ENCODE measurements around the gene FOXO1.
A peak's percentile ranks its signal among the peaks of the same experiment; 100 is the strongest.

The FOXO1 gene

GRCh38 chr13:40651866-40652587 is 14.4 kb downstream of the FOXO1 start:
- no peak for TF ChIP-seq POLR2A (IDR thresholded peaks at IDR 0.05; ENCODE audit: low read depth, low read length)
- FAIRE-seq (peak; percentile 84), DNase-seq (ENCODE audit: insufficient read length) (no peak)

- FAIRE-seq (peak; percentile 85), DNase-seq (ENCODE audit: insufficient read length) (no peak)
- TF ChIP-seq TAF1 (IDR thresholded peaks at IDR 0.05; ENCODE audit: borderline replicate concordance, low read depth, low read length) (no peak), POLR2AphosphoS5 (IDR thresholded peaks at IDR 0.05; ENCODE audit: low read depth, low read length) (no peak), POLR2A (IDR thresholded peaks at IDR 0.05; ENCODE audit: low read depth, low read length) (no peak)
Observed at GRCh38 chr13:40648841-40649240, 17.6 kb downstream of the FOXO1 start.

DNA sequence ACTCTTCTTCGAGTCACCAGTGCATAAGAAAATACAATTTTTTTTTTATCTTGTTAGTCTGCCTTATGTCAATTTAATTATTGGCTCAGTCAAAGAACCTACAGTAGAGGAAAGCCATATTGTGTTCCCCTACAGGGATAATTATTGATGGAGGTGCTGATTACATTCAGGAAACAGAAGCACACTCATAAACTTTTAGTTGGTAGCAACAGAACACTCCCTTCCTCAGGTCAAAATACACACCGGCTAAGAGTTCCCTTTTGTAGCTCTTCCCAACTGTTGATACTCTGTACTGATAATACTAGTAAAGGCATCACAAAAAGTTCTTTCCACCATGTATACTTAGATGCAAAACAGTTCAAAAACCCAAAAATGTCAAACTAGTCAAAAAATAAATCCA is 18.4 kb downstream of the FOXO1 start:
- TF ChIP-seq TAF1 (IDR thresholded peaks at IDR 0.05; ENCODE audit: borderline replicate concordance, low read depth, low read length) (no peak), POLR2A (IDR thresholded peaks at IDR 0.05; ENCODE audit: low read depth, low read length) (no peak), POLR2AphosphoS5 (IDR thresholded peaks at IDR 0.05; ENCODE audit: low read depth, low read length) (no peak)
- DNase-seq (ENCODE audit: insufficient read length) (no peak), FAIRE-seq (no peak)

DNA sequence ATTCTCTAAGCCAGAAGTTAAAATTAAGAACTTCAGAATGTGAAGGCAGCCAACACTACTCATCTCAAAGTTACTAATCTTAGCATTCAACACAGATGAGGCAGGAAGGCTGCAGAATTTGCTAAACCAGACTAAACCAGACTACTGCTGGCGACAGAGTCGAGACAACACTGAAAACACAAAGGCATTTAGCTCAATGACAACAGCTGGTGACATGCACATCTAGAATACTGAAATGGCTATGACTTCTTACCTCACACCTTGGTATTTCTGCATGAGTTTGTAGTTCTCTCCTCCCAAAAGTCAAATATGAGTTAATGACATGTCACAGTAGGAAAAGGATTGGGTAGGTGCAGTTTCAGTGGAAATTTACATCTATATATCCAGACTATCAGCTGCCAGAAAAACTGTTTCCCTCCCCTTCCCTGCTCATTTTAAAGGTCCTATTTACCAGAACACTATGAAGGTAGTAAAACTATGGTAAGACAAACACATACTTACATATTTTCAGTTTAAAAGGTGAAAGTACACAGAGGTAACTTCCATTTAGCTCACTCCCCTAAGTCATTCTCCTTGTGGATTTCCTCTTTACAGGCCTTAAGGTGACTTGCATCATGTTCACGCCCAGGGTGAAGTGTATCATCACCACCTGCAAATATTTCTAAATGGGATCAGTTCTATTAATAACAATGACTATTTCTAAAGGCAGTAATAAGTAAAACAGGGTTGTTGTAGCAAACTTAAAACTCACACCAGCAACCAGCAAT is 21.4 kb downstream of the FOXO1 start:
- no peak for DNase-seq (ENCODE audit: insufficient read length)
- TF ChIP-seq POLR2A (IDR thresholded peaks at IDR 0.05; ENCODE audit: low read depth, low read length) (no peak), POLR2AphosphoS5 (IDR thresholded peaks at IDR 0.05; ENCODE audit: low read depth, low read length) (no peak), TAF1 (IDR thresholded peaks at IDR 0.05; ENCODE audit: borderline replicate concordance, low read depth, low read length) (no peak)
- FAIRE-seq: peak; percentile 38

DNA sequence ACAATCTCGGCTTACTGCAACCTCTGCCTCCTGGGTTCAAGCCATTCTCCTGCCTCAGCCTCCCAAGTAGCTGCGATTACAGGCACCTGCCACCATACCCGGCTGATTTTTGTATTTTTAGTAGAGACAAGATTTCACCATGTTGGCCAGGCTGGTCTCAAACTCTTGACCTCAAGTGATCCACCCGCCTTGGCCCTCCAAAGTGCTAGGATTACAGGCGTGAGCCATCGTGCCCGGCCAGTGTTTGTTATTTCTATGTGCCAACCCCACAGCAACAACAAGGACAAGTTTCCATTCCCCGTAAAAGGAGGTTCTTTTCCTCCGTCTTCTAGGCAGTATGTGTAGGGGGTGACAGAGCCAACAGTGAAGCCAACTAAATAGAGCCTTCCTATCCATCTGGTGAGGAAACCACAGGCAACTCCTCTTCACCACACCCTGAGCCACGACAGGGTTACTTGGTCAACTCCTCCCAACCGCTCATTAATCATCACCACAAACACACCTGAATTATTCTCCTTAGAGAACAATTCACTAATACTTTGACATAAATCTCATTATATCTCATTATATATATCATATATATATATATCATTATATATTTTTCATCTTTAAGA is 25.5 kb downstream of the FOXO1 start:
- DNase-seq (ENCODE audit: insufficient read length): no peak
- no peak for TF ChIP-seq TAF1 (IDR thresholded peaks at IDR 0.05; ENCODE audit: borderline replicate concordance, low read depth, low read length)
- TF ChIP-seq POLR2AphosphoS5 (IDR thresholded peaks at IDR 0.05; ENCODE audit: low read depth, low read length): no peak
- TF ChIP-seq POLR2A (IDR thresholded peaks at IDR 0.05; ENCODE audit: low read depth, low read length): no peak
- FAIRE-seq: no peak

DNA sequence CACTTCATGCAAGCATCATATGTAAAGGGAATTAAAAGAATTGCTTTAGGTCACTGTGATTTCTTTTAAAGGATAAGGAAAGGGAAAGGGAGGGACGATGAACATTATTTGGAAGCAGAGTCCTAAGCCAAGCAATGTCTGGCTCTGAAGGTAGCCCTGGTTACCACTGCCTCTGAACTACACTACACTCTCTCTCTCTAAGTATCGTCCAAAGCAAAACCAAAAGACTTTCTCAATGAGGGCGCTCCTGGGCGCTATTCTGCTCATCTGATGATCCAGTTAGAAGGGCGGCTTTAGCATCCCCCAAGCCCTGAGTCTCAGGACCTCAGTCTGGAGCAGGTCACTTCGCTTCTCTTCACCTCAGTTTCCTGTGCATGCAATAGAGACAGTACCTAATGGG is 26.2 kb downstream of the FOXO1 start:
- FAIRE-seq (no peak), DNase-seq (ENCODE audit: insufficient read length) (no peak)
- no peak for TF ChIP-seq POLR2A (IDR thresholded peaks at IDR 0.05; ENCODE audit: low read depth, low read length)
- TF ChIP-seq POLR2AphosphoS5 (IDR thresholded peaks at IDR 0.05; ENCODE audit: low read depth, low read length): no peak
- no peak for TF ChIP-seq TAF1 (IDR thresholded peaks at IDR 0.05; ENCODE audit: borderline replicate concordance, low read depth, low read length)

GRCh38 chr13:40639221-40639681 is 27.2 kb downstream of the FOXO1 start:
- no peak for DNase-seq (ENCODE audit: insufficient read length)

GRCh38 chr13:40637643-40638042 is 28.8 kb downstream of the FOXO1 start:
- peak; percentile 84 for FAIRE-seq
- DNase-seq (ENCODE audit: insufficient read length): no peak
- TF ChIP-seq TAF1 (IDR thresholded peaks at IDR 0.05; ENCODE audit: borderline replicate concordance, low read depth, low read length): no peak

More at GRCh38 chr13:40639221-40639681, 27.2 kb downstream of the FOXO1 start:
- FAIRE-seq: no peak
- no peak for TF ChIP-seq POLR2A (IDR thresholded peaks at IDR 0.05; ENCODE audit: low read depth, low read length)
- no peak for TF ChIP-seq POLR2AphosphoS5 (IDR thresholded peaks at IDR 0.05; ENCODE audit: low read depth, low read length)

DNA sequence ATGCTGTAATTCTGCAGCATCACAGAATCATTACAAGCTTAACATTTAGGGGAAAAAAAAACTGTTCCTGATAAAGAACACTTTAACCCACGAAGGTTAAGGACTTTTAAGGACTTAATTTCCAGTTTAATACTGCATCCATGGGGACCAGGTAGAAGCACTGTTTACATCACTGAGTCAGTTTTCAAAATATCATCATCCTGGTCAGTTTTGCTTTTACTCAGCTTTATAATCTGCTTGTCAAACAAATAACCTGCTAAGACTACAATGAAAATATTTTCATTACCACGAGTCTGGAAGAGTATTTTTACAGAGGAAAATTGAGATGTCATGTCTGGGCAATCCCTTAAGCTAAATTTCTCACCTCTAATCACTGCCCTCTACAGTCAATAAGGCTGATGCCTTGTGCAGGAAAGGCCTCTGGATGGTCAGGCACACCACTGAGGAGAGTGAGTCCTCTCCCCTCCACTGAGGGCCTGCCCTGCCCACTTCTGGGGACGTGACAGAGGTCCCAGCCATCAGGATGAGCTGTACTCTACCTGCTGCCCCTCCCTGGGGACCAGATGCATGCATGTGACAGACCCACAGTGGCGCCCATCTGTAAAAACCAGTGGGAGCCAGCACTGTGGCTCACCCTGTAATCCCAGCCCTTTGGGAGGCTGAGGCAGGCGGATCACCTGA is 31.0 kb downstream of the FOXO1 start:
- DNase-seq (ENCODE audit: insufficient read length) (no peak), FAIRE-seq (peak; percentile 71)
- TF ChIP-seq POLR2A (IDR thresholded peaks at IDR 0.05; ENCODE audit: low read depth, low read length) (no peak), POLR2AphosphoS5 (IDR thresholded peaks at IDR 0.05; ENCODE audit: low read depth, low read length) (no peak)

- DNase-seq (ENCODE audit: insufficient read length) (no peak), FAIRE-seq (peak; percentile 36)
- TF ChIP-seq POLR2AphosphoS5 (IDR thresholded peaks at IDR 0.05; ENCODE audit: low read depth, low read length): no peak
- no peak for TF ChIP-seq TAF1 (IDR thresholded peaks at IDR 0.05; ENCODE audit: borderline replicate concordance, low read depth, low read length)
- no peak for TF ChIP-seq POLR2A (IDR thresholded peaks at IDR 0.05; ENCODE audit: low read depth, low read length)
Observed at GRCh38 chr13:40632915-40633314, 33.5 kb downstream of the FOXO1 start.

DNA sequence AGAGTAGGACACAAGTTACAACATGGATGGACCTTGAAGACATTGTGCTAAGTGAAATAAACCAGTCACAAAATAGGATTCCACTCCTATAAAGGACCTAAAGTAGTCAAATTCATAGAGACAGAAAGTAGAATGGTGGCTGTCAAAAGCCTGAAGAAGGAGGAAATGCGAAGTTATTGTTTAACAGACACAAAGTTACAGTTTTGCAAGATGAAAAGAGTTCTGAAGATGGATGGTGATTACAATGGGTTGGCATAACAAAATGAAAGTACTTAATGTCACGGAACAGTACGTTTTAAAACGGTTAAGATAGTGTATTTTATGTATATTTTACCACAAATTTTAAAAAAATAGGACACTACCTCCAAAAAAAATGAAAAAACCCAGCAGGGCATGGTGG is 34.8 kb downstream of the FOXO1 start:
- FAIRE-seq: peak; percentile 50
- no peak for DNase-seq (ENCODE audit: insufficient read length)
- TF ChIP-seq POLR2AphosphoS5 (IDR thresholded peaks at IDR 0.05; ENCODE audit: low read depth, low read length) (no peak), TAF1 (IDR thresholded peaks at IDR 0.05; ENCODE audit: borderline replicate concordance, low read depth, low read length) (no peak), POLR2A (IDR thresholded peaks at IDR 0.05; ENCODE audit: low read depth, low read length) (no peak)

All from GM12892 (cell line).